Renal cortical epithelial cell (primary cell): ENCODE results near the gene ANKRD42. TPM values are rescaled to one million over a fixed set of nuclear protein-coding genes. Genes with fewer than 3 reads are reported as not detected.

Source experiments
- DNase-seq: peaks from one replicate; pipeline ENCODE4 v3.0.0-alpha.2; 2011; ENCODE audit warnings: low read depth
- total RNA-seq: library from RNA; depleted of rRNA; stranded (reverse); fragments of >200 nt; gene quantifications from 2 replicates; pipeline ENCODE4 v1.2.3, GENCODE V29; 2014

The ANKRD42 gene
- total RNA-seq: 6.9 and 25.9 TPM in 2 replicates

DNA sequence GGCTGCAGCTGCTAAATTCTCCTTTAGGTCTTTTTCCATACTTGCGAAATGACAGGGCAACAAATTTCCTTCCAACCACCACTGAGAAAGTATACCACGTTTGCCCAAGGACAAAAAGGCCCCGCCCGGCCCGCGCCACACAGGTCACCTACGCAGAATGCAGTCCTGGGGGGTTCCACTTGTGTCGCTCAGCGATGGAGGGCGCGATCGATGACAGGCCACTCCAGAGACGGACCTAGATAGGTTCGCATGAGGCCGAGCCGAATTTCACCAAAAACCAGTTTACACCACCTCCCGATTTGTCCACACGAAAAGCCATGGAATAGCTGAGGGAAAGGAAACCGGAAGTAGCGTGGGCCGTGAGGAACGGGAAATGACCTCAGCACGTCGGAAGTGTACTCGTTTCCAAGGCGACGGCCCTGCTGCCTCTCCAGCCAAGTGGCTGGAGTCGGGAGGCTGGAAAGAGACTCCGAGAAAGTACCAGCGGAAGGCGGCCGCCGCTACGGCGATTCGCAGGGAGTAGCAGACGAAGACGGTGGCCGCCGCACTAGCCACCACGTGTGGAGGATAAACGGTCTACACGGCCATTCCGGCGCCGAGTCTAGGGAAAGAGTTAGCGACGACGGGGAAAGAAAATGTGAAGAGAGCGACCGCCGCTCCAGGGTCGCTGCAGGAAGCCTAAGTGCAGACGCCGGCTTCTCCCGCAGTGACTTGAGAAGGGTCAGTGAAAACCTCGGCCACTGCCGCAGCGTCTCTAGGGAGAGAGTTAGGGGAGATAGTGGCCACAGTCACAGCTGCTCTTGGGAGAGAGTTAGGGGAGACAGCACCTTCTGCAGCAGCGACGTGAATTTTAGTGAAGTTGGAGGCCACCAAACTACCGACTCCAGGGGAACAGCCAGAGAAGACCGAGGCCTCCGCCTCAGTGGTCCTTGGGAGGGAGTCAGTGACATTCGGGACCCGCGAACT, at the start of gene ANKRD42:
Gene ANKRD42, plus strand, starts transcription at position 398 of the 966 bp plus-strand sequence. CDS start 959 bp downstream, outside the sequence.
- peak; percentile 93 for DNase-seq

DNA sequence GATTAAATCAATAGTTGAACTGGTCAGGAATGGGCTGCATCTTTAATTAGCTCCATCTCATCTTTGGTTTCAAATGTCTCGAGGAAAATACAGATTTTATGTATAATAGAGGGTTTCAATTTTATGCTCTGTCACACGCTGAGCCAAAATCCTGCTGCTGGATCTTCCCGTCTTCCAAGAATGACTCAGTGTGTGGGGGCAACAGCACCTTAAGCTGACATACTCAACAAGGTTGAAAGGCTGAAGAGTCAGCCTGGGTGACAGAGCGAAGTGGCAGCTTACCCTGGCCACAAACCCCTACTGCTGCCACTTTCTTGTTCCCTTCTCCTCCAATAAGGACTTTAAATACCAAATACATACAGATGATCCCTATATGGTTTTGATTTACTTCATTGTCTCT, 45.6 kb upstream of the ANKRD42 start:
- DNase-seq: no peak

GRCh38 chr11:83150450-83150849, 43.1 kb upstream of the ANKRD42 start:
- DNase-seq: no peak

DNA sequence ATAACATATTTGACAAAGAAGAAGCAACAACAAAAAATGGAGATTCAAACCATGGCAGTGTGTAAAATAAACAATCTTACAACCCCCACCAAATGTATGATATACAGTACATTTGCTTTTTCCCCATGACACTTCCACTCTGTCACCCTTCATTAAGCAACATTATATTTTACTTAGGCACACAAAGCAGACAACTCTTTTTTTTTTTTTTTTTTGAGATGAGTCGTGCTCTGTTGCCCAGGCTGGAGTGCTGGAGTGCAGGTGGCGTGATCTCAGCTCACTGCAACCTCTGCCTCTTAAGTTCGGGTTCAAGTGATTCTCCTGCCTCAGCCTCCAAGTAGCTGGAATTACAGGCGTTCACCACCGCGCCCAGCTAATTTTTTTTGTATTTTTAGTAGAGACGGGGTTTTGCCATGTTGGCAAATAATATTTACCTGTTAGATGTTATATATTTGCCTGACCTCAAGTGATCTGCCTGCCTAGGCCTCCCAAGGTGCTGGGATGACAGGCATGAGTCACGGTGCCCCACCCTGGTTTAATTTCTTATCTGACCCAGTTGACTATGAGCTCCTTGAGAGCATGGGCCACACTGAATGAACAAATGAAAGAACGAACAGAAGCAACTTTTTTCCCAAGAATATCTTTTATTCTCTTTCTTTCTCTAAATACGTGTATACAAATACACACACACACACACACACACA, 42.1 kb upstream of the ANKRD42 start:
- DNase-seq: no peak

- no peak for DNase-seq
Measured at GRCh38 chr11:83152264-83152663, 41.2 kb upstream of the ANKRD42 start.

DNA sequence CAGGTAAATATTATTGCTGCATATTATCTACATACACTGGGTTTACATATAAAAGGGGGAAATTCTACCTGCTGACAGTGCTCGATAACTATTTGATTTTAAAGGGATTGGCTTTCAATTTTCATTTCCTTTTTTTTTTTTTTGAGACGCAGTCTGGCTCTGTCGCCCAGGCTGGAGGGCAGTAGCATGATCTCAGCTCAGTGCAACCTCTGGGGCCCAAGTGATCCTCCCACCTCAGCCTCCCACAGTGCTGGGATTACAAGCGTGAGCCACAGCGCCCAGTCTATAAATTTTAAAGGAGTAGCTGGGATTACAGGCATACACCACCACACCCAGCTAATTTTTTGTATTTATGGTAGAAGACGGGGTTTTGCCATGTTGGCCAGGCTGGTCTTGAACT, 39.7 kb upstream of the ANKRD42 start:
- DNase-seq: no peak

DNA sequence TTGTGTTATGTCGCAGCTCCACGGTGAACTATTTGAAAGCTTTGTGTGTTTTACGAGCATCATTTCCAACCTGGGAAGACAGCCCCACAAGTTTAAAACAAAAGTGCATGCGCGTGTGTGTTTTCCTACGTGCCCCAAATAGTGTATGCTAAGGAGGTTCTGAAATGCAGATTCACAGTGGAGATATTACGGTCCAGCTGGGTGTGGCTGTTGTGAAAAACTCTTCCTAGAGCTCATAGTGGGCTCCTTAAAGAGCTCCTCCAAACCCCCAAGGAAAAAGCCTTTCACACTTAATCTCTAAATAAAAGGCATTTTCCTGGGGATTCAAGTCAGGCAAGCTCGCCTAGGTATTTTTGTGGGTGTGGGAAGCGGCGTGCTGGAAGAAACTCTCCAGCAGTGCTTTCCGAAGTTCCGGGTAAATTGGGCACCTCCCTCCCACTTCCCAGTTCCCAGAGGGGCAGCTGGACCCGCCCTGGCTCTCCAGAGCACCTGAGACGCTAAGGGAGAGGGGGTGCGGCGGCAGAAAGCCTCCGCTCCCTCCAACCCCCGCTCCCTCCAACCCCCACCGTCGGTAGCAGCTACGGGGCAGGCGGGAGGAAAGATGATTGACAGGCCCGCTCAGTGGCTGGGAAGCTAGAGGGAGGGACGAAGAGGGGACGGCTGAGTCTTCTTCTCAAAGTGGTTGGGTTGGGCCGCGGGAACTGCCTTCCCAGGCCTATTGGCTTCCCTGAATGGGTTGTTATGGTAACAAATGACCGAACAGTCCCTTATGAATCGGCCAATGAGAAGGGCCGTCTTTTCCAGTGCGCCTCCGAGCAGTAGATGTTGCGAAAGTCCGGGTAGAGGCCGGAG, 37.1 kb upstream of the ANKRD42 start:
- DNase-seq: peak; percentile 100

DNA sequence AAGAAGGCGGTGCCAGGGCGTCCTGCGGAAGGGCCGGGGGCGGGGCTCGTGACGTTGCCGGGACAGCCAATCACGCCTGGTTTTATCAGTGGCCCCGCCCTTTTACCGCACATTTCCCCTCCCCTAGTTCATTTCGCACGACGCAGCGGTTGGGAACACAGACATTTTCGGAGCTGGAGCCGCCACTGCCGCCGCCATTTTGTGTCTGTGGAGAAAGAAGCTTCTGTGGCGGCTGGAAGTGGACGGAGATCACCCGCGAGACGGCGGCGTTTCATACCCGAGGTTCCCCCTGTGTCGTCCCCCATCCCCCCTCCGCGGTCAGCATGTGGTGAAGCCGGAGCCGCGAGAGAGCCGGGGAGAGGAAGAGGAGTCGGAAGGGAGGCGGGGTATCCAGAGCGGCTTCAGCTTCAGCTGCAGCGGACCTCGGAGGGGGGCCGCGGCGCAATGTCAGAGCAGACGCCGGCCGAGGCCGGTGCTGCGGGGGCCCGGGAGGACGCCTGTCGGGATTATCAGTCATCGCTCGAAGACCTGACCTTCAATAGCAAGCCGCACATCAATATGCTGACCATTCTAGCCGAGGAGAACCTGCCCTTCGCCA, 36.4 kb upstream of the ANKRD42 start, which contains the start of gene PCF11:
Gene PCF11, plus strand, starts transcription at position 136 of the 598 bp plus-strand sequence. Its CDS starts 309 bp downstream, at position 445.
- no peak for DNase-seq

DNA sequence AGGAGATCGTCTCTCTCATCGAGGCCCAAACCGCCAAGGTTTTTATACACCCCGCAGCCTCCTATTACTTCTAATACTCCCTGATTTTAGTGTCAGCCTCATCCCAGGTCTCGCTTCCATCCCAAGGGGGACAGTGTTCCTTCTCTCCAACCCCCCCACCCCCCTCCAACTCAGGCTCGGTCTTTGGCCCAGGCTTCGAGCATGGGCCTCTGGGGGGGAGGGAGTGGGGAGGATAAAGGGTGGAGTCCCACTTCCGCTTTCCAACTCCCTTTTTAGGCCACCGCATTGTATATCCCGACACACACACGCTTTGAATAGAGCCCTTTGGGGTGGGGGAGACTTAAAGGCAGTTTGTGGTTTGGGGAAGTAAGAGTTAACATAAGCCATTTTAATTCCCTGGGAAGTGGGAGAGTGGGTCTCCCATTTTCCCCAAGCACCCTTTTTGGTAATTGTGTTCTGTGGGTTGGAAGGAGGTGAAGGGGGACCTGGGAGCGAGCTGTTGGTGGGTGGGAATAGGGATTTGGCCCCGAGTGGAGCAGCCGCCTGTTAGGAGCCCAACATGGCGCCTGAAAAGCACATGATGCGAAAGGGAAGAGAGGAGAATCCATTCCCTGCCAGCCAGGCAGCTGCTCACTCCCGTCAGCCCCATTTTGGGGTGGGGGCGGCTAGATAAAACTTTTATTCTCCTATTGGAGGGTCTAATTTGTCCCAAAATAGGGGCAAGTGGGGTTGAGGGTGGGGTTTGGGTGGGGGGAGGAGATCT, 35.7 kb upstream of the ANKRD42 start:
- no peak for DNase-seq

DNA sequence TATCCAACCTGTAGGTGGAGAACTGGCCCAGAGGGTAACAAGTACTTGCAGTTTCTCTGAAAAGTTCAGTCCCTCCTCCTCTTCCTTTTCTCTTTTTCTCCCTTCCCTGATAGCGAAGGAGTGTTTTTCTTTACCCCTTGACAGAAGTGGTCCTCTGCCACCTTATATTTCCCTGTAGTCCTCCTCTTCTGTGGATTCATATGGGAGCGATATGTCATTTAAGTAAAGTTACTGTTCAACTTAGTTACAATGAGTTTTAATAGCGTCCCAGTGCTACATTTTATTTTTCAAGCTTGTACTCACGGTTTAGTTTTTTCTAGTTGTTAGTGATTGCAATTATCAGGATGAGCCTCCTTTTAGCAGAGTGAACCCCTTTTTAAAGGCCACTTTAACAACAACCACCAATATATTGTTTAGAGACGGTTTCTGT, 35.1 kb upstream of the ANKRD42 start:
- no peak for DNase-seq

GRCh38 chr11:83158965-83159901, 34.3 kb upstream of the ANKRD42 start:
- DNase-seq: no peak

DNA sequence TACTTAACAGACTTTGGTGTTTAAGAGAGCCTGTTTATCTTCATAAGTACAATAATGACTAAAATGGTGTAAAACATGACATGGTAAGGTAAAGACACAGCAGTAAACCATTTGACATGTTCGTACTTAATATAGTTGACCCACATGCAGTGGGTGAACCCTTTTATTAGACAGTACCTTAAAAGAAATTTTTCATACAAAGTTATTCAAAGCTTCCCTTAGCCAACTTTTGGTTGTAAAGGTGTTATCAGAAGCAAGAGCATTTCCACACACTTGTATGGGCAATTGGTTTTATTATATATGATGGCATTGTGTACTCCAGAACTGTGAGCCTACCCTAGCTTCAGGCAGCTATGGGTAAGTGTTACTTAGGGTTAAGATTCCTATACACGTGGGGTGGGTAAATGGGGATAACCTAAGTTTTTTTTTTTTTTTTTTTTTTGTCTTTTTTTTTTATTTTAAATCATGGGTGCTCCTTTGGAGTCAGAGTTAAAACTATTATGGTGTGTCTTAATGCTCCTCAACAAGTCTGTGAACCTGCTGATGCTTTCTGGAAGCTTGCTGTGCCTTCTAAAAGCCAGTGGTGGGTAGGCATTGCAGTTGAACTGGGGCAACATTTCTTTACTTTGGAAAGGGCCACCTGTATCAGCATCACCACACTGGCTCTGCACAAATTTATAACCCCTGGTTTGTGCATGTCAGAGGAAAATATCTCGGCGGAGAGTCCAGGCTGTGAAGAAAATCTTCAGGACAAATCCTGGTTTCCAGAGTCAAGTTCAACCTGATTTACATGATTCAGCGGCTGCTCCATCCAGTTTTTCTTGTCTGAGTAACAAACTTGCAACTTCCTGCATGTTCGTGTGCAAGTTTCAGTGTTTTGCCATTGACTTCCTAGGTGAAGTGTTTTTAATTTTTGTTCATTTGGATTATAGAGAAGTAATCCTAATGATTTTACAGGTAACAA, 33.3 kb upstream of the ANKRD42 start:
- DNase-seq: peak; percentile 58

GRCh38 chr11:83161610-83162199, 31.8 kb upstream of the ANKRD42 start:
- DNase-seq: no peak

- no peak for DNase-seq
Measured at GRCh38 chr11:83162377-83162776, 31.1 kb upstream of the ANKRD42 start.

- DNase-seq: no peak
Measured at GRCh38 chr11:83166193-83166866, 27.2 kb upstream of the ANKRD42 start.

DNA sequence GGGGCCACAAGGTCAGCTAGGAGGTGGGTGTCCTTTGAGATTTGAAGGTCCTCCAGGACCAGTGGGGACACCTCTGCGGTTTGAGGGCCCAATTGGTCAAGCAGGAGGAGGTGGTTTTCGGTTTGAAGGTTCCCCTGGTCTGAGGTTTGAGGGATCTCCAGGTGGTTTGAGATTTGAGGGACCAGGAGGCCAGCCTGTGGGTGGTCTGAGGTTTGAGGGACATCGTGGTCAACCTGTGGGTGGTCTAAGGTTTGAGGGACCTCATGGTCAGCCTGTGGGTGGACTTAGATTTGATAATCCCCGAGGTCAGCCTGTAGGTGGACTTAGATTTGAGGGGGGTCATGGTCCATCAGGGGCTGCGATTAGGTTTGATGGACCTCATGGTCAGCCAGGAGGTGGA, 24.8 kb upstream of the ANKRD42 start:
- no peak for DNase-seq

DNA sequence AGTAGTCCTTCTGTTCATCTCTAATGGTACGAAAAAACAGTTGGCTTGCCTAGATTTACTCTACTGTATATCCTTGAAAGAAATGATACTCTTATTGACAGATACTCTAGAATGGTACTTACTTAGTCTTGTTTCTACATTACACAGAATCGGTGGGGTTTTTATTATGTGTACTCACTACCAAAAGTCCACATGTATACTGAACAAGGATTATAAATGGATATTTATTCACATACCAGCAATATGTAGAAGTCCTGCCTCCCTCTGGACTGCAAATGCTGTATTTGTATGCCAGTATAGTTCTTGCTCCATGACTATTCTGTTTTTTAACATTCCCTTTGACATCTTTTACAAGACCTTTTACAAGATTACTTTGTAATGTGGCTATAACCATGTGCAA, 22.6 kb upstream of the ANKRD42 start:
- DNase-seq: no peak
